Activated naive CD8-positive, alpha-beta T cell treated with anti-CD3 and anti-CD28 coated beads, Interleukin-2, amount 50 U/mL, for 24 hours (primary cell): Measurements from ENCODE around the gene GAS6.
"Not testable (repeated sequence)": the region's sequence is repeated elsewhere in the genome, so short reads cannot be mapped to it uniquely, and the experiment has no call there.

ENCODE experiments used
- ATAC-seq: fragments of 150-1000 bp; cut with Tn5 transposase; one replicate; pipeline ENCODE4 v1.10.0; 2021
- DNase-seq: peaks from one replicate; pipeline ENCODE4 v3.0.0; 2021
- H3K27ac Mint-ChIP-seq: one replicate; pipeline ENCODE4 v1.8.0; 2021; ENCODE audit warnings: mild to moderate bottlenecking, mixed read lengths
- H3K27me3 Mint-ChIP-seq: one replicate; pipeline ENCODE4 v1.8.0; 2021; ENCODE audit warnings: mixed read lengths
- H3K36me3 Mint-ChIP-seq: one replicate; pipeline ENCODE4 v1.8.0; 2021; ENCODE audit warnings: low read depth, mixed read lengths
- H3K4me1 Mint-ChIP-seq: one replicate; pipeline ENCODE4 v1.8.0; 2021; ENCODE audit warnings: mixed read lengths
- H3K4me3 Mint-ChIP-seq: one replicate; pipeline ENCODE4 v1.8.0; 2021; ENCODE audit warnings: mild to moderate bottlenecking, moderate library complexity, mixed read lengths
- H3K9me3 Mint-ChIP-seq: one replicate; pipeline ENCODE4 v1.8.0; 2021; ENCODE audit warnings: mixed read lengths

GAS6 gene

DNA sequence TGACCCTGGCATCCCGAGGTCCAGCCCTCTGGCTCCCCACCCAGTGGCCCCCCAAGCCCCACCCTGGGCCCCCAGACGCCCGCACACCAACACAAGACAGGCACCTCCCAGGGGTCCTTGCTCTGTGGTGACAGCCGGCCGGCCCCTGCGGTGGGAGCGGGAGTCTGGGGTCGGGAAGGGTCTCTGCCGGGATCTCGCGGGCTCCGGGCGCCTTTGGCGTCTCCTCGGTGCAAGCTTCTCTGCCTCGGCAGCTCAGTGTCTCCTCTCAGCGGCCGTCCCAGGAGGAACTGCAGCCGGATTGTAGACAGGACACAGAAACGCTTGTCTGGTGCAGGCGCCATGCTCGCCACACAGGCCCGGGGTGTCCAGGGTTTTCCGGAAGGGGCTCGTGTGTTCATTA is 61.1 kb downstream of the GAS6 start:
- H3K4me3 Mint-ChIP-seq, result no peak overlapping the region
- H3K9me3 Mint-ChIP-seq, result no peaks in the 10 kb centered on the region
- no peaks in the 10 kb centered on the region for H3K36me3 Mint-ChIP-seq
- H3K27ac Mint-ChIP-seq, result no peak overlapping the region
- H3K4me1 Mint-ChIP-seq, result no peaks in the 10 kb centered on the region
- ATAC-seq, result no peak
- no peaks in the 10 kb centered on the region for H3K27me3 Mint-ChIP-seq
- no peak for DNase-seq

DNA sequence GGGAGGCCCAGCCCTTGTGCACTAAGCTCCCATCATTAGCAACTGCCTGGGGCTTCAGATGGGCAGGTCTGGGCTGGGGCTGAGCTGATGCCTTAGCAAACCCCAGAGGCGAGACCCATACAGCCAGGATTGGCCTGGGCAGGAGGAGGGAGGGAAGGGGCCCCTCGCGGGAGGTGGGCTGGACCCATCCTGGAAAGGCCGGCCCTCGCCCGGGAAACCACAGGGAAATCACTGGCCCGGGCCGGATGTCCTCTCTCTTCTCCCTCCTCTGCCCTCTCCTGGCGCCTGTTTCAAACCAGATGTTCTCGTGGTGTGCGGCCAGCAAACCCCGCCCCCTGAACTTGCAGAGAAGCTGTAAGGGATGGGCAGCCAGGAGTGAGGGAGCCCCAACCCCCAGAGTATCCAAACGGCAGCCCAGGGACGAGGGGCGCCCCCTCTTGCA is 61.8 kb downstream of the GAS6 start:
- no peak overlapping the region for H3K27ac Mint-ChIP-seq
- no peaks in the 10 kb centered on the region for H3K4me1 Mint-ChIP-seq
- H3K4me3 Mint-ChIP-seq, result no peak overlapping the region
- DNase-seq, result no peak
- no peak for ATAC-seq
- no peaks in the 10 kb centered on the region for H3K27me3 Mint-ChIP-seq
- no peaks in the 10 kb centered on the region for H3K36me3 Mint-ChIP-seq
- no peaks in the 10 kb centered on the region for H3K9me3 Mint-ChIP-seq

DNA sequence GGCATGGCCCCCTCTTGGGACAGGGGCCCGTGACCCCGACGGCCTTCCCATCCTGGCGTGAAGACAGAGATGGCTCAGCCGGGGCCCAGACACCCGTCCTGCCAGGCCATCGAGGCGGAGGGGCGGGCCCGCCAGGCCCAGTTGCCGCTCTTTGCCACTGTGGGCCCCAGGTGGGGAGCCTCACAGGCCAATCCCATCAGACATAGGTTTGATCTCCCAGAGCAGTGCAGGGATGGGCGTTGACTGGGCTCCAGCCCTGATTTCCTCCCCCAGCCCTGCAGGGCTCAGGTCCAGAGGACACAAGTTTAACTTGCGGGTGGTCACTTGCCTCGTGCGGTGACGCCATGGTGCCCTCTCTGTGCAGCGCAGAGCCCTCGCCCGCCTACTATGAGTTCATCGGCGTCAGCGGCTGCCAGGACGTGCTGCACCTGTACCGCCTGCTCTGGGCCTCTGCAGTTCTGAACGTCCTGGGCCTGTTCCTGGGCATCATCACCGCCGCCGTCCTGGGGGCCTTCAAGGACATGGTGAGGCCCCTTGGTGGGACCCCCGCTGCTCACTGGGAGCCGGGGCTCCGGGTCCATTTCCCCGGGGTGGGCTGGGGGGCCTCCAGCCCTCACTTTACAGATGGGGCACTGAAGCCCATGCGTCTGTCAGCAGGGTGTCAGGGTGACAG is 62.5 kb downstream of the GAS6 start:
- ATAC-seq (no peak), DNase-seq (no peak)
- H3K4me3 Mint-ChIP-seq, result no peak overlapping the region
- no peaks in the 10 kb centered on the region for H3K27me3 Mint-ChIP-seq
- H3K9me3 Mint-ChIP-seq, result no peaks in the 10 kb centered on the region
- H3K4me1 Mint-ChIP-seq, result no peaks in the 10 kb centered on the region
- H3K36me3 Mint-ChIP-seq, result no peaks in the 10 kb centered on the region
- no peak overlapping the region for H3K27ac Mint-ChIP-seq

DNA sequence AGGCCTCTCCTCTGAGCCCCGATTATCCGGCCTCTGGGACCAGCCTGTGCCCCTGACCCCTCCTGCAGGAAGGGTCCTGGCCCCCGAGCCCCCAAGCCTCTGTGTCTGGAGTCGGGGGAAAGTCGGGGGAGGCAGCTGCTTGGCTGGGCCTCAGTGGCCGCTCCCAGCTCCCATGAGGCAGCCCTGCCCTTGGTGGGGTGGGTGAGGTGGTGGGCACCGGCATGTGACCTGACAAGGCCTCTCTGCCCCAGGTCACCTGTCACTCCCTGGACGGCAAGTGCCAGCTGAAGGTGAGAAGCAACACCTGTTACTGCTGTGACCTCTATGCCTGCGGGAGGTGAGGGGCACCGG is 63.3 kb downstream of the GAS6 start:
- H3K9me3 Mint-ChIP-seq, result no peaks in the 10 kb centered on the region
- no peak overlapping the region for H3K27ac Mint-ChIP-seq
- no peaks in the 10 kb centered on the region for H3K27me3 Mint-ChIP-seq
- H3K4me1 Mint-ChIP-seq, result no peaks in the 10 kb centered on the region
- no peak overlapping the region for H3K4me3 Mint-ChIP-seq
- no peaks in the 10 kb centered on the region for H3K36me3 Mint-ChIP-seq
- ATAC-seq (no peak), DNase-seq (no peak)

DNA sequence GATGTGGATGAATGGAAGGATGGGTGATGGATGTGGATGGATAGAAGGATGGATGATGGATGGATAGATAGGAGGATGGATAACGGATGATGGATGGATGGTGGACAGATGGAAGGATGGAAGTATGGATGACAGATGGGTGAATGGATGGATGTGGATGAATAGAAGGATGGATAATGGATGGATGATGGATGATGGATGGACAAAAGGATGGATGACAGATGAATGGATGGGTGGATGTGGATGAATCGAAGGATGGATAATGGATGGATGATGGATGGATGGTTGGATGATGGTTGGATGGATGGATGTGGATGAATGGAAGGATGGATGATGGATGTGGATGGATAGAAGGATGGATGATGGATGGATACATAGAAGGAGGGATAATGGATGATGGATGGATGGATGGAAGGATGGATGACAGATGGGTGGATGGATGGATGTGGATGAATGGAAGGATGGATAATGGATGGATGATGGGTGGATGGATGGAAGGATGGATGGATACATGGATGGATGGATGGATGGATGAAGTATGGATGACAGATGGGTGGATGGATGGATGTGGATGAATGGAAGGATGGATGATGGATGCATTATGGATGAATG is 65.6 kb downstream of the GAS6 start:
- Mint-ChIP-seq H3K4me3 (no peak overlapping the region), H3K36me3 (no peaks in the 10 kb centered on the region), H3K27ac (no peak overlapping the region), H3K27me3 (no peaks in the 10 kb centered on the region), H3K4me1 (no peaks in the 10 kb centered on the region), H3K9me3 (no peaks in the 10 kb centered on the region)
- ATAC-seq (no peak), DNase-seq (no peak)

DNA sequence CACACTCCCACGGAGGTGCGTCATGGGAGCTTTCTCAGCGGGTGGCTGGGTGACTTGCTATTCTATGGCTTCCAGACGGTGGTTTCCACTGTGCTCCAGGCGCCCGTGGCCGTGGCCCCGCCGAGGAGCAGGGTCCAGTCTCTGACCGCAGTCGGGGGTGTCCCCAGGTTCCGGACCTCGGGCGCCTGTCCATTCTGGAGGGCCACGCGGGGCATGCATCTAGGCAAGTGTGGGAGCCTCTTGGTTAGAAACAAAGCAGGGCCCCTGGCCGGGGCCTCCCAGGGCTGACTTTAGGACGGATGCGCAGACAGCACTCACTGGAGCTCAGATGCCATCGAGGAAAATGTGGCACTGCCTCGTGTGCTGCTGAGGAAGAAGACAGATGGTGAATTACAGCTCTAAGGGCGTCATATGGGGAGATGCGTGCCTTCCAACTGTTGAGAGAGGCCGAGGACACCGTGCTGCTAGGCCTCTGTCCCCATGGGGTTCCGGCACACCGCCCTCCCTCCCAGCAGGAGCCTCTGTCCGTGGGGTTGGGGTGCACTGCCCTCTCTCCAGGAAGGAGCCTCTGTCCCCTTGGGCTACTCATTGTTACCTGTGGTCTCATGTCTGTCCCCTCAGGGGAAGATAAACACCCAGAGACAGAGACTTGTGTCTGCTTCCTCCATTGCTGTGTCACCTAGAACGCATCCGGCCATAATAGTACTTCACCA is 66.8 kb downstream of the GAS6 start:
- no peaks in the 10 kb centered on the region for H3K9me3 Mint-ChIP-seq
- H3K27me3 Mint-ChIP-seq, result no peaks in the 10 kb centered on the region

DNA sequence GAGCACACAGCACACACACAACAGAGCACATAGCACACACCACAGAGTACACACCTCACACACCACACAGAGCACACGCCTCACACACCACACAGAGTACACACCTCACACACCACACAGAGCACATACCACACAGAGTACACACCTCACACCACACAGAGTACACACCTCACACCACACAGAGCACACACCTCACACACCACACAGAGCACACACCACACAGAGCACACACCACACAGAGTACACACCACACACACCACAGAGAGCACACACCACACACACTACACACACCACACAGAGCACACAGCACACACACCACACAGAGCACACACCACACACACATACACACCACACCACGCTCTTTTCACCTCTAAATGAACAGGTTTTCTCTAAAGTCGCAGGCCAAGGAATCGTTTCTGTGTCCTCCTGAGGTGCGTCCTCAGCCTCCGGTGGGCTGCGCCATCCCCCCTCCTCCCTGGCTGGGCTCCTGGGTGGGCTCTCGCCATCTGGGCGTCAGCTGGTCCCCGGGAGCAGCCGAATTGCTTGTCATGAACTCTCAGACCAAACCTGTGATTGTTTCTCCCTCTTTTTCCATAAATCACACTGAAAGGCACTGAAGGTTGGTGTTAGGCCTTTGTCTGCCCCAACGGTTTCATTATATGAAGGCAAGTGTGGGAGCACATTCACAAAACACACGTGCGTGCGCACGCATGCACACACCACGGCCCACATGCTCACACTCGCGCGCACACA is 67.5 kb downstream of the GAS6 start:
- no peak for ATAC-seq

More for the DNA sequence above, 66.8 kb downstream of the GAS6 start:
- DNase-seq (no peak), ATAC-seq (no peak)
- no peak overlapping the region for H3K4me3 Mint-ChIP-seq
- no peaks in the 10 kb centered on the region for H3K36me3 Mint-ChIP-seq
- no peaks in the 10 kb centered on the region for H3K4me1 Mint-ChIP-seq
- no peak overlapping the region for H3K27ac Mint-ChIP-seq

DNA sequence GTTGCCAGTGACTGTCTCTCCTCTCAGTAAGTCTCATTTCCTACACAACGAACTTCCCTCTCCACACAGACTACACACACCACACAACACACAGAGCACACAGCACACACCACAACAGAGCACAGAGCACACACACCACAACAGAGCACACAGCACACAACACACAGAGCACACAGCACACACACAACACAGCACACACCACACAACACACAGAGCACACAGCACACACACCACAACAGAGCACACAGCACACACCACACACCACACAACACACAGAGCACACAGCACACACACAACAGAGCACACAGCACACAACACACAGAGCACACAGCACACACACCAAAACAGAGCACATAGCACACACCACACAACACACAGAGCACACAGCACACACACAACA is 68.5 kb downstream of the GAS6 start:
- H3K9me3 Mint-ChIP-seq, H3K4me1 Mint-ChIP-seq, DNase-seq, H3K27me3 Mint-ChIP-seq, H3K4me3 Mint-ChIP-seq, H3K27ac Mint-ChIP-seq, H3K36me3 Mint-ChIP-seq, ATAC-seq: not testable (repeated sequence)

More for the DNA sequence above, 67.5 kb downstream of the GAS6 start:
- no peaks in the 10 kb centered on the region for H3K36me3 Mint-ChIP-seq
- H3K27me3 Mint-ChIP-seq, result no peaks in the 10 kb centered on the region
- no peaks in the 10 kb centered on the region for H3K4me1 Mint-ChIP-seq
- H3K27ac Mint-ChIP-seq, result no peak overlapping the region
- no peak for DNase-seq
- H3K4me3 Mint-ChIP-seq, result no peak overlapping the region
- no peaks in the 10 kb centered on the region for H3K9me3 Mint-ChIP-seq

DNA sequence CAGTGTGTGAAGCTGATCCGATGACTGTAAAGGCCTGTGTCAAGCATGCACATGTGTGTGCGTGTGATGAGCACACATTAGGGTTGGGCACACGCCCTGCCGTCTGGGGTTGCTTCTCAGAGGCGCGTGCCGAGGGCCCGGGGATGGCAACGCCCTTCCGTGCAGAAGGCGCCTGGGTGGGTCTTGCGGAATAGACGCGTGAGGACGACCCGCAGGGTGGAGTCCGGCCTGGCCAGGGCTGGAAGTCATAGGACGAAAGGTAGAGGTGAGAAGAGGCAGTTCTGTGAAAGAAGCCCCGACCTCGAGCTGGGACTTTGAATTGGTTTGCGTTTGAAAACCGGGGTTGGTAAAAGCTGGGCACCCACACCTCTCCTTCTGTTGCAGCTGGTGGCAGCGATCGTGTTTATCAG is 69.1 kb downstream of the GAS6 start:
- no peak overlapping the region for H3K27ac Mint-ChIP-seq
- H3K27me3 Mint-ChIP-seq, result peaks cover 2% of the 10 kb centered on the region
- H3K36me3 Mint-ChIP-seq, result no peaks in the 10 kb centered on the region
- ATAC-seq, result no peak
- no peaks in the 10 kb centered on the region for H3K9me3 Mint-ChIP-seq
- no peak for DNase-seq
- H3K4me3 Mint-ChIP-seq, result no peak overlapping the region
- no peaks in the 10 kb centered on the region for H3K4me1 Mint-ChIP-seq

DNA sequence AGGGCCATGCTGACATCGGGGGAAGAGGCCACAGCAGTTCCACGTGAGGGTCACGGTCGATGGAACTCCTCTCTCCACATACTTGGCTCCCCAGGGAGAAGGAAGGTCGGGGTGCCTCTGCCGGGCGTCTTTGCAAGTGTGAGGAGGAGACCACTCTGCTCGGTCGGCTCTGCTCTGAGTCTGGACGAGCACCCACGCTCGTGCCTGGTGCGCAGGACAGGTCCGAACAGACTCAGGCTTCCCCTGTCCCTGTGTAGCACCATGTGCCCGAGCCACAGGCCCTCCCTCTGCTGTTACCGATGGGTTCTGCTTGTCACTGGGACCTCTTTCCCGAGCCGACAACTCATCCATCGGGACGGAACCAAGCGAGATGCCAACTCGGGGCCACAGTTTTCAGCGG is 69.8 kb downstream of the GAS6 start:
- ATAC-seq (no peak), DNase-seq (no peak)
- Mint-ChIP-seq H3K4me3 (no peak overlapping the region), H3K27me3 (peaks cover 5% of the 10 kb centered on the region), H3K36me3 (no peaks in the 10 kb centered on the region), H3K27ac (no peak overlapping the region), H3K9me3 (no peaks in the 10 kb centered on the region), H3K4me1 (no peaks in the 10 kb centered on the region)

DNA sequence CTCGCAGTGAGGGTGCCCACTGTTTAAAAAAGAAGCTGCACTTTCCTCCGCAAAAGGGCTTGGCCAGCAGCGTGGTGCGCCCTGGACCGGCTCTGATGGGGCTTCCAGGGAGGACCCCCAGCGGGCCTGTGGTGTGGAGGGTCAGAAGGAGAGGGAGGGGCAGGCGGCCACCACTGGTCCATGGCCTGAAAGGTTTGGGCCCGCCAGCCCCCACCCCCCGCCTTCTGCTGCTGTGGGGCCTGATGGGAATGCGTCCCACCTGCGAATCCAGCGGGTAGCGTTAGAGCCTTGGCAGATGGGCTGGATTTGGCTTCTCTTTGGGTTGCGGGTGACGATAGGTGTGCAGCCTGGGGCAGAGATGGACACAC is 70.2 kb downstream of the GAS6 start:
- DNase-seq (no peak), ATAC-seq (no peak)
- Mint-ChIP-seq H3K4me3 (no peak overlapping the region), H3K4me1 (no peaks in the 10 kb centered on the region), H3K36me3 (no peaks in the 10 kb centered on the region), H3K27ac (no peak overlapping the region), H3K9me3 (no peaks in the 10 kb centered on the region), H3K27me3 (peaks cover 7% of the 10 kb centered on the region)

DNA sequence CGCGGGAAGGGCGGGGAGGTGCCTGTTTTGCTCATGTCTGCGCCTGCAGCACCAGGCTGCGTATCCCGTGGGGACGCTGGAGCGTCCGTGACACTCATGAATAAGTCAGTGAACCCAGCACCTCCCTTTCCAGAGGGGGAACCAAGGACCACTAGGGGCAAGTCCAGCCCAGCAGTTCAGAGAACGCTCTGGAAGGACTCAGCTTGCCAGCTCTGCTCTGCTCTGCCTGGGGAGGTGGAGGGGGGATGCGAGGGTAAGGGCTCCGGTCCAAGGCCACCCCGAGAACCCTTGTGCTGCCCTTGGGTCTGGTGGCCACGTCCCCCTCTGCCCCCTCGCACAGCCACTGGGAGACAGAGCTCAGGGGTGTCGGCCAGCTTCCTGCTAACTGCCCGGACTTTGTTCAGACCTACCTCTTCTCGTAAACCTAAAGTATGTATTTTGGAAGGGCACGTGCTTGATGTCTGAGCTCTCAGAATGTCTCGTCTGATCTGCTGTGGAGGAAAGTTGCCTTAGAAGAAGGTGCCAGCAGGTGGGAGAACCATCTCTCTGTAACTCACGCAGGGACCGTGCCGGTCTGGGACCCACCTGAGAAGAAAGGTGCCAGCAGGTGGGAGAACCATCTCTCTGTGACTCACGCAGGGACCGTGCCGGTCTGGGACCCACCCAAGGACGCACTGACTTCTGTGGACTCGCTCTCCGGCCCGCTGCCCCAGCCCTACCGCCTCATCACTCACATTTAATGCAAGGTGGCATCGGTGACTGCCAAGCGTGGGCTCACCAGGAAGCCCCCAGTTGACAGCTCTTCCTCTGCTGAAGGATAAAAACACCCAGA is 70.8 kb downstream of the GAS6 start:
- no peak overlapping the region for H3K27ac Mint-ChIP-seq
- DNase-seq (no peak), ATAC-seq (no peak)
- H3K4me1 Mint-ChIP-seq, result no peaks in the 10 kb centered on the region
- no peaks in the 10 kb centered on the region for H3K36me3 Mint-ChIP-seq
- H3K9me3 Mint-ChIP-seq, result no peaks in the 10 kb centered on the region
- H3K4me3 Mint-ChIP-seq, result no peak overlapping the region
- H3K27me3 Mint-ChIP-seq, result peaks cover 7% of the 10 kb centered on the region

DNA sequence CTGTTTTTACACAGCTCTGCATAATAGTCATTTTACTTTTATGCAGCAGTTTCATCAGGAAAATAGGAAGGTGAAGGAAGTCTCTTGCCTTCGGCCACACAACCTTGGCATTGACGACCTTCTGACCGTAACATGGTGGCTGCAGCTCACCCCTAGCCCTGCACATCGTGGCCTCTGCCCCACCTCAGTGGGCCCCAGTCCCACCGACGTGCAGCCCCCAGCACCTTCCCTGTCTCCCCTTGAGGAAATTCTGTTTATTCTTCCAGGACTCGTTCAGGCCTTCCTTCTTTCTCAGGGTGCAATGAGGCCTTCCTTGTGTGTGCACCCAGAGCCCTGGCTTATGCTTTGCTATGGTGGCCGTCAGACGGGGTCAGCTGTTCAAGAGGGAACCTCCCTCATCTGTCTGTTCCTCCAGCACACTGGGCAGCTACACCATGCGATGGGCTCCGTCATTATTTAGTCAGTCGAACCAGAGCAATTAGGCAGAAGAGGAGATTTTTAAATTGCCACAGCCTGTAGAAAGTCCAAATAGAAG is 71.6 kb downstream of the GAS6 start:
- Mint-ChIP-seq H3K4me1 (no peaks in the 10 kb centered on the region), H3K4me3 (no peak overlapping the region), H3K9me3 (no peaks in the 10 kb centered on the region), H3K27ac (no peak overlapping the region), H3K36me3 (no peaks in the 10 kb centered on the region), H3K27me3 (peaks cover 7% of the 10 kb centered on the region)
- ATAC-seq, result no peak
- DNase-seq, result no peak

DNA sequence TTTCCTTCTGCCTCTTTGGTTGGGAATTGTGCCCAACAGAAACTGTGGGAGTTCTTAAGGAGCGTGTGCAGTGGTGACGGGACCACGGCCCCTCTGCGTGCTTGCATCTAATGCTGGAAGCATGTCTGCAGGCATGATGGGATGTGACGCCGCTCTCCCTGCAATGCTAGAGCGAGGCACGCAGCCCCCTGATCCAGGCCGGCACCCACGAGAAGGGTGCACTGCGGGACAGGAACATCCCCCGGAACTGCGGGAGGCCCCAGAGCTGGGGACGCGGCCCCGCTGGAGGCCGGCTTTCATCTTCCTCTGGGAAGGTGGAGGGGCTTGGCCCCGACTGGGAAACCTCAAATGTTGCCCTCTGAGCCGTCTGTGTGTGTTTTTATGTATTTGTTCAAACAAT is 72.1 kb downstream of the GAS6 start:
- peaks cover 7% of the 10 kb centered on the region for H3K27me3 Mint-ChIP-seq
- DNase-seq (no peak), ATAC-seq (no peak)
- H3K36me3 Mint-ChIP-seq, result no peaks in the 10 kb centered on the region
- no peaks in the 10 kb centered on the region for H3K9me3 Mint-ChIP-seq
- H3K4me1 Mint-ChIP-seq, result no peaks in the 10 kb centered on the region
- no peak overlapping the region for H3K4me3 Mint-ChIP-seq
- H3K27ac Mint-ChIP-seq, result no peak overlapping the region
